GM12878 (cell line): ENCODE results near the gene TBC1D10A. TPM values are rescaled to one million over a fixed set of nuclear protein-coding genes. Genes with fewer than 3 reads are reported as not detected.

Experiments
- ATAC-seq: fragments of 200-7000 bp; cut with Tn5 transposase; 3 replicates; pipeline ENCODE4 v1.9.1; 2020; ENCODE audit warnings: mild to moderate bottlenecking, moderate library complexity
- BruUV-seq: library from RNA; stranded (reverse); fragments of 400-500 nt; replicated peaks from 2 replicates; lab custom pipeline; 2021; lab: Mats Ljungman, UMichigan
- CTCF ChIA-PET: fragments of 300-600 bp; sonication (Branson Sonifier 250); formaldehyde crosslinking; extraction: SDS; loops from one replicate; lab custom pipeline; 2021; ENCODE audit warnings: inconsistent platforms; lab: Yijun Ruan, JAX
- POLR2A ChIA-PET: fragments of 350-600 bp; formaldehyde crosslinking; extraction: SDS; loops from one replicate; lab custom pipeline; 2021; ENCODE audit warnings: inconsistent platforms; lab: Charles Lee
- RAD21 ChIA-PET: fragments of 300-600 bp; sonication (Branson Sonifier 250); formaldehyde crosslinking; loops from one replicate; lab custom pipeline; 2023; ENCODE audit warnings: antibody characterized with exemption; ENCODE audit not compliant: unreplicated experiment; lab: Charles Lee
- SMC1A ChIA-PET: fragments of 300-600 bp; sonication (Branson Sonifier 250); formaldehyde crosslinking; loops from one replicate; lab custom pipeline; 2023; ENCODE audit not compliant: unreplicated experiment, uncharacterized antibody; lab: Charles Lee
- DNase-seq: peaks from one replicate; pipeline ENCODE4 v3.0.0-alpha.2; 2011; ENCODE audit warnings: low read depth, low spot score
- FAIRE-seq: peaks from 3 replicates; lab custom pipeline; 2011; peaks lifted over from hg19 to GRCh38; lab: Jason Lieb, UNC
- H2AFZ ChIP-seq: 2 replicates; pipeline ENCODE4 v1.6.0; 2011; ENCODE audit warnings: low read depth, low read length, control low read depth; ENCODE audit not compliant: control insufficient read depth
- H3K27ac ChIP-seq: 2 replicates; pipeline ENCODE4 v1.5.1; 2011; ENCODE audit warnings: control low read depth; ENCODE audit not compliant: control insufficient read depth, insufficient read depth
- H3K27me3 ChIP-seq, 2 experiments: replicated peaks in 1 of 2; 2 replicates each; pipeline versions ENCODE4 v1.6.0 to v1.6.1; 2011; ENCODE audit warnings: low read length in 1 of 2; ENCODE audit not compliant: control insufficient read depth in 2 of 2, insufficient read depth in 2 of 2
- H3K36me3 ChIP-seq, 2 experiments: 2 replicates each; pipeline ENCODE4 v1.5.1; 2011; ENCODE audit warnings: low read length in 1 of 2; ENCODE audit not compliant: control insufficient read depth in 2 of 2, insufficient read depth in 2 of 2
- H3K4me1 ChIP-seq: 2 replicates; pipeline ENCODE4 v1.6.1; 2011; ENCODE audit warnings: mild to moderate bottlenecking, low read length, moderate library complexity, mixed read lengths; ENCODE audit not compliant: control insufficient read depth, insufficient read depth
- H3K4me2 ChIP-seq: 2 replicates; pipeline ENCODE4 v1.6.0; 2011; ENCODE audit warnings: control low read depth; ENCODE audit not compliant: control insufficient read depth, insufficient read depth
- H3K4me3 ChIP-seq: fragments of 200-600 bp; sonication (generic); 2 replicates; pipeline ENCODE4 v1.5.1; 2016
- H3K79me2 ChIP-seq: 2 replicates; pipeline ENCODE4 v1.6.0; 2011; ENCODE audit warnings: low read length; ENCODE audit not compliant: control insufficient read depth, insufficient read depth
- H3K9ac ChIP-seq: 2 replicates; pipeline ENCODE4 v1.8.0; 2011; ENCODE audit warnings: low read length, control low read depth, mixed read lengths; ENCODE audit not compliant: control insufficient read depth, insufficient read depth
- H3K9me3 ChIP-seq: replicated peaks from 3 replicates; pipeline ENCODE4 v1.5.1; 2011; ENCODE audit warnings: mild to moderate bottlenecking, low read length; ENCODE audit not compliant: control insufficient read depth, insufficient read depth
- H4K20me1 ChIP-seq: 2 replicates; pipeline ENCODE4 v1.6.0; 2011; ENCODE audit not compliant: control insufficient read depth, insufficient read depth
- E2F4 ChIP-seq: IDR thresholded peaks from 2 replicates; pipeline ENCODE4 v1.6.1; 2012; ENCODE audit warnings: low read depth, low read length, improper control_type of control experiment
- ESRRA ChIP-seq: IDR thresholded peaks from 2 replicates; pipeline ENCODE4 v1.6.1; 2012; ENCODE audit warnings: mild to moderate bottlenecking, low read length, improper control_type of control experiment
- IRF4 ChIP-seq: IDR thresholded peaks from 2 replicates; pipeline ENCODE4 v1.6.1; 2011; ENCODE audit warnings: low read depth, low read length
- MLLT1 ChIP-seq: fragments of 450-650 bp; IDR thresholded peaks from 2 replicates; pipeline ENCODE4 v1.6.1; 2016; ENCODE audit warnings: mild to moderate bottlenecking
- MTA3 ChIP-seq: IDR thresholded peaks from 2 replicates; pipeline ENCODE4 v1.6.1; 2012; ENCODE audit warnings: low read length, inconsistent platforms, borderline replicate concordance
- NFIC ChIP-seq: IDR thresholded peaks from 2 replicates; pipeline ENCODE4 v1.6.1; 2012; ENCODE audit warnings: low read depth, mild to moderate bottlenecking, inconsistent platforms, low read length, moderate library complexity
- POLR2AphosphoS5 ChIP-seq: IDR thresholded peaks from 2 replicates; pipeline ENCODE4 v1.6.1; 2011; ENCODE audit warnings: mild to moderate bottlenecking, low read length, inconsistent platforms
- POU2F2 ChIP-seq: IDR thresholded peaks from 3 replicates; pipeline ENCODE4 v1.6.1; 2011; ENCODE audit warnings: low read depth, mild to moderate bottlenecking, low read length, borderline replicate concordance
- RUNX3 ChIP-seq: IDR thresholded peaks from 2 replicates; pipeline ENCODE4 v1.6.1; 2012; ENCODE audit warnings: low read length, inconsistent platforms
- SMARCA5 ChIP-seq: fragments of 450-650 bp; IDR thresholded peaks from 2 replicates; pipeline ENCODE4 v1.6.1; 2017; ENCODE audit warnings: mild to moderate bottlenecking
- SREBF1 ChIP-seq: IDR thresholded peaks from 2 replicates; pipeline ENCODE4 v1.6.1; 2012; ENCODE audit warnings: mild to moderate bottlenecking, low read length
- SRF ChIP-seq, 2 experiments: IDR thresholded peaks; 2 replicates each; pipeline ENCODE4 v1.6.1; 2011; ENCODE audit warnings: low read depth in 2 of 2, low read length in 2 of 2, mild to moderate bottlenecking in 1 of 2, moderate library complexity in 1 of 2
- TARDBP ChIP-seq: IDR thresholded peaks from 2 replicates; pipeline ENCODE4 v1.6.1; 2016; ENCODE audit warnings: borderline replicate concordance
- ZNF217 ChIP-seq: fragments of 450-650 bp; IDR thresholded peaks from 2 replicates; pipeline ENCODE4 v1.6.1; 2017; ENCODE audit warnings: antibody characterized with exemption, mild to moderate bottlenecking
- ZNF687 ChIP-seq: fragments of 450-650 bp; IDR thresholded peaks from 2 replicates; pipeline ENCODE4 v1.6.1; 2017; ENCODE audit warnings: mild to moderate bottlenecking, moderate library complexity
- WGBS: methylation state at CpG from one replicate; pipeline ENCODE4 v1.1.6; 2016; ENCODE audit warnings: low lambda C conversion rate; ENCODE audit not compliant: insufficient replicate concordance, insufficient coverage; ENCODE audit errors: missing lambda C conversion rate; 5-methylcytosine and 5-hydroxymethylcytosine counted together
- in situ Hi-C: fragments of 300-500 bp; cut with MboI; formaldehyde crosslinking; loops from 9 replicates; pipeline ENCODE4 v1.14.3; 2018; ENCODE audit warnings: mixed read lengths
- intact Hi-C: fragments of 100-400 bp; cut with micrococcal nuclease; formaldehyde crosslinking; loops from one replicate; pipeline ENCODE4 v1.14.2; 2022; ENCODE audit not compliant: unreplicated experiment
- polyA plus RNA-seq, 11 experiments: library from polyadenylated mRNA; depleted of rRNA in 4 of 11; unstranded in 6 of 11; stranded (reverse) in 5 of 11; fragments of >200 nt; fragmentation: Nextera tagmentation in 4 of 11; fragmentation: Illumina TruSeq in 1 of 11; extraction: Ambion mirVana in 4 of 11; extraction: Trizol in 1 of 11; gene quantifications; 1 replicate in 1 of 11; 2 replicates in 10 of 11; pipeline versions ENCODE4 v1.2.1 to v1.2.3, GENCODE V29; 2011 to 2016; ENCODE audit warnings: inconsistent platforms in 2 of 11, missing spikeins in 2 of 11, low read depth in 1 of 11
- total RNA-seq, 4 experiments: library from RNA; depleted of rRNA in 3 of 4; stranded (reverse); fragments of >200 nt in 3 of 4; fragmentation: Illumina TruSeq in 1 of 4; extraction: Trizol in 1 of 4; gene quantifications; 2 replicates each; pipeline versions ENCODE4 v1.2.1 to v1.2.3, GENCODE V29; 2013 to 2021

Gene TBC1D10A
- total and polyA plus RNA-seq, 10 of the 15 experiments (the other 5 are each of a cell fraction or from before 2014, with no cell fraction given): 0.27 to 25.7 (median 15.3) TPM

- Histone ChIP-seq H3K36me3 (peaks cover 15 to 19% of the 10 kb centered on the region in 2 experiments; a peak in 3 of 4 replicates), H3K9ac (peak overlapping the region; percentile 82), H4K20me1 (no peaks in the 10 kb centered on the region), H3K4me1 (peaks cover 91% of the 10 kb centered on the region), H3K9me3 (no peaks in the 10 kb centered on the region), H3K27ac (peak overlapping the region; percentile 96), H3K4me3 (peak overlapping the region; percentile 51), H3K79me2 (peaks cover 57% of the 10 kb centered on the region), H2AFZ (no peak overlapping the region; the same call in 1 of the 2 replicates), H3K27me3 (no peaks in the 10 kb centered on the region), H3K4me2 (peak overlapping the region; percentile 99)
- ATAC-seq: peak; percentile 6; the same call in 2 of the 3 replicates
- DNase-seq: no peak
- TSS peak; percentile 89 for BruUV-seq
- ChIA-PET CTCF (interaction anchor here (1.0 to 18.4 kb wide), 4 partner anchors 8 to 81 kb away, joined by 4 to 177 read pairs (median 8); partner anchors contain the start of genes CASTOR1, RNF215 and TBC1D10A), SMC1A (interaction anchor here (0.8 to 9.7 kb wide), 6 partner anchors 9 to 118 kb away, joined by 3 to 92 read pairs (median 8); partner anchors contain the start of genes CASTOR1 and TBC1D10A), POLR2A (interaction anchor here (1.6 to 16.1 kb wide), 3 partner anchors 9 to 117 kb away, joined by 6 to 198 read pairs (median 13); partner anchors contain the start of gene TBC1D10A), RAD21 (interaction anchor here (1.1 to 8.2 kb wide), 7 partner anchors 7 to 118 kb away, joined by 3 to 88 read pairs (median 7); partner anchors contain the start of genes CASTOR1, CCDC157, SF3A1 and TBC1D10A)
- 0% methylated on average over 3 of the region's 3 CpGs for WGBS
- in situ Hi-C loops (no loop called here), intact Hi-C loops (loop anchor here (2.0 kb wide), 1 partner anchor 17 kb away; the partner anchor contains the start of gene CASTOR1)
- no peak for FAIRE-seq
- no peak for TF ChIP-seq ESRRA
- TF ChIP-seq E2F4: no peak
- no peak; the same call in 1 of the 2 replicates for TF ChIP-seq MTA3
- peak; percentile 67 for TF ChIP-seq ZNF217
- 0 out of 2 replicates have a peak, but pooled peaks have one; percentile 7 for TF ChIP-seq POLR2AphosphoS5
- TF ChIP-seq ZNF687: 0 out of 2 replicates have a peak, but pooled peaks have one; percentile 49
- TF ChIP-seq POU2F2: no peak
- TF ChIP-seq MLLT1: no peak
- TF ChIP-seq TARDBP: no peak
- peak; percentile 83 for TF ChIP-seq RUNX3
- peak; percentile 83 for TF ChIP-seq SMARCA5
- TF ChIP-seq SRF (IDR thresholded peaks at IDR 0.05; ENCODE audit: low read depth in 2 of 2, low read length in 2 of 2): no peak
- no peak for TF ChIP-seq IRF4
- TF ChIP-seq SREBF1: no peak
- 0 out of 2 replicates have a peak, but pooled peaks have one; percentile 21 for TF ChIP-seq NFIC
These were observed 20.7 kb downstream of the TBC1D10A start for GRCh38 chr22:30305906-30306626.
